ENCODE data around the gene UROC1.

Gene UROC1

DNA sequence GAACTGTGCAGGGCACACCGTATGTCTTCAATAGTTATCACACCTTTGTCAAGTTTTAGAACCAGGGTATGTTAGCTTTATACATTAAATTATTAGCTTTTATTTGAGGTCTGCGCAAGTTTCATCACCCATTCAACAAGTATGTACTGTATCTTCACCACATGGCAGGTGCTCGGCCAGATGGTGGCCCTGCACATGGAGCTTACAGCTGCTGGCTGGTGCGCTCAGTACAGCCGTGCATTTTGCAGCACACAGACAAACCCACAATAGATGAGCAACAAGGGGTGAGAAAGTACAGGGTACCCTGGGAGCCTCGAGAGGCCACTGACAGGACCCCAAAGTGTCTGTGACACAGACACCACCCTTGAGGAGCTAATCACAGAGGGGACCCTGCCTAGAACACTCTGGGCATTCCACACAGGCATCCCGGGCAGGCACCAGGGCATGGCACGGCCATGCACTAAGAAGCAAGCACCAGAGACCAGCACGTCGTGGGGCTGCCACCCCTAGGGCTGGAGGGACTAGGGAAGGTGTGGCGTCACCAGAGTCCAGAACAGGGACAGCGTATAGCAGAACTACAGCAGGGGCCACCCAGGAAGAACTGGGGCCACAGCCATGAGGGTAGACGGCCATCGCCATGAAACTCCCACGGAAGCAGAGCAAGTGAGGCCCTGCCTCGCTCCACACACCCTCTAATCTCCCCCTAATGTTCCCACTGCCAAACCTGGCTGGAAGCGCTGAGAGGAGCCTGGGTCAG lies 69.3 kb downstream of the UROC1 start:
- ChIA-PET CTCF (no interaction called here), POLR2A (no interaction called here)
- TF ChIP-seq, protein P1, sequence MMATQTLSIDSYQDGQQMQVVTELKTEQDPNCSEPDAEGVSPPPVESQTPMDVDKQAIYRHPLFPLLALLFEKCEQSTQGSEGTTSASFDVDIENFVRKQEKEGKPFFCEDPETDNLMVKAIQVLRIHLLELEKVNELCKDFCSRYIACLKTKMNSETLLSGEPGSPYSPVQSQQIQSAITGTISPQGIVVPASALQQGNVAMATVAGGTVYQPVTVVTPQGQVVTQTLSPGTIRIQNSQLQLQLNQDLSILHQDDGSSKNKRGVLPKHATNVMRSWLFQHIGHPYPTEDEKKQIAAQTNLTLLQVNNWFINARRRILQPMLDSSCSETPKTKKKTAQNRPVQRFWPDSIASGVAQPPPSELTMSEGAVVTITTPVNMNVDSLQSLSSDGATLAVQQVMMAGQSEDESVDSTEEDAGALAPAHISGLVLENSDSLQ (IDR thresholded peaks at IDR 0.05): no peak
- TF ChIP-seq L3MBTL2 (conservative IDR thresholded peaks at IDR 0.05) (no peak), ARNT (IDR thresholded peaks at IDR 0.05) (no peak), NFRKB (IDR thresholded peaks at IDR 0.05) (no peak), SUZ12 (IDR thresholded peaks at IDR 0.05) (no peak), ELF4 (IDR thresholded peaks at IDR 0.05) (no peak), CTBP1 (IDR thresholded peaks at IDR 0.05; ENCODE audit: borderline replicate concordance) (no peak), BHLHE40 (IDR thresholded peaks at IDR 0.05; ENCODE audit: borderline replicate concordance) (no peak), SP1 (IDR thresholded peaks at IDR 0.05) (no peak), LEF1 (IDR thresholded peaks at IDR 0.05; ENCODE audit: borderline replicate concordance) (no peak), FOXA1 (IDR thresholded peaks at IDR 0.05) (no peak), FOXK2 (IDR thresholded peaks at IDR 0.05) (no peak), FOXM1 (IDR thresholded peaks at IDR 0.05; ENCODE audit: borderline replicate concordance) (no peak)
- no peak for DNase-seq (ENCODE audit: extremely low spot score)

DNA sequence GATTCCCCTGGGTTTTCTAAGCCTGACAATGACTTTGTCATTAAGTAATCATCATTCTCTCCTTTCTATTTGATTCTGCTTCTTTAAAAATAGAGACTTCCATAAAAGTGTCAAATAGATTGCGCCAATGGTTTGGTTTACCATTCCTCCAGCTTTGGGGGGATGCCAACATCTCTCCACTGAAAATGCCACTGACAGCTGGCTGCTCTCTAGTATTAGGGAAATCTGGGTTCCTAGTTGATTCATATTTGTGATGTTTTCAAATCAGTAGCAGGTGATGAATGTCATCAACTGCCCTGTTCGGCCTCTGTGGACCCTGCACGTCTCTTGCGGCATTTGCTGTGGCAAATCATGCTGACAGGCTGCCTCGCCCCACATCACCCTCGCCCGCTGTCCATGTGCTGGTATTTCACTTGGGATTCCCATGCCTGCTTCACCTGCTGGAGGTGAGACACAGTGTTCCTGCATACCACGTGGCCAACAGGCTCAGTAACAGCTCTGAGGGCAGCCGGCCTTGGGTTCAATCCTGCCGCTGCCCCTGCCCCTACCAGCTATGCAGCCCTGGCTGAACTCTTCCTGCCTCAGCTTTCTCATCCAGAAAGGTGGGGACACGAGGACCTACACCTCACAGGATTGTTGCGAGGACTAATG lies 70.0 kb downstream of the UROC1 start:
- no peak for DNase-seq (ENCODE audit: extremely low spot score)
- ChIA-PET CTCF (no interaction called here), POLR2A (interaction anchor here (0.6 kb wide), 1 partner anchor 1231 kb away, joined by 3 read pairs; no protein-coding TSS in a partner anchor)
- TF ChIP-seq ELF4 (IDR thresholded peaks at IDR 0.05) (no peak), ARNT (IDR thresholded peaks at IDR 0.05) (no peak), HDGF (IDR thresholded peaks at IDR 0.05; ENCODE audit: borderline replicate concordance) (no peak), ZNF384 (IDR thresholded peaks at IDR 0.05) (no peak), FOXA1 (IDR thresholded peaks at IDR 0.05) (no peak), TARDBP (IDR thresholded peaks at IDR 0.05) (no peak), FOXM1 (IDR thresholded peaks at IDR 0.05; ENCODE audit: borderline replicate concordance) (no peak), SUZ12 (IDR thresholded peaks at IDR 0.05) (no peak), LEF1 (IDR thresholded peaks at IDR 0.05; ENCODE audit: borderline replicate concordance) (no peak), BHLHE40 (IDR thresholded peaks at IDR 0.05; ENCODE audit: borderline replicate concordance) (no peak), L3MBTL2 (conservative IDR thresholded peaks at IDR 0.05) (no peak), CTBP1 (IDR thresholded peaks at IDR 0.05; ENCODE audit: borderline replicate concordance) (no peak), FOXK2 (IDR thresholded peaks at IDR 0.05) (no peak), NFRKB (IDR thresholded peaks at IDR 0.05) (no peak), SP1 (IDR thresholded peaks at IDR 0.05) (no peak)
- TF ChIP-seq, protein P1 (IDR thresholded peaks at IDR 0.05): no peak

DNA sequence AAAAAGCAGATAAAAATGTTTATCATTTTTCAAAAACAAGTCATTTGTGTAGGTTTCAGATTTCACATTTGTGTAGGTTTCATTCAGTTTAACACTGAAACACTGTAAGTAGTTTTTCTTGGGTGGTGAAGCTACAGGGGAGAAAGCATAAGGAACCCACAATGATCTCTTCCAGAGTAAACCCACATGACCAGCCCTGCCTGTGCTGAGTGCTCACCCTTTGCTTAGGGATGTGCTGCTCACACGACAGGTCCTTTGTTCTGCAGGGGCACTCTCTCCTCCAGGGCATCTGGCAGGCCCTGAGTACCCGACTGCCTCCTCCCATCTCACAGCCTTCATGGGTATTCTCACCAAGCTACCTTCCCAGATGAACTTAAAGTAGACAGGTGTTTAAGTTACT lies 70.8 kb downstream of the UROC1 start:
- ChIA-PET POLR2A (interaction anchor here (0.6 kb wide), 1 partner anchor 1232 kb away, joined by 3 read pairs; no protein-coding TSS in a partner anchor), CTCF (no interaction called here)
- TF ChIP-seq NFRKB (IDR thresholded peaks at IDR 0.05): no peak
- DNase-seq (ENCODE audit: extremely low spot score): no peak

DNA sequence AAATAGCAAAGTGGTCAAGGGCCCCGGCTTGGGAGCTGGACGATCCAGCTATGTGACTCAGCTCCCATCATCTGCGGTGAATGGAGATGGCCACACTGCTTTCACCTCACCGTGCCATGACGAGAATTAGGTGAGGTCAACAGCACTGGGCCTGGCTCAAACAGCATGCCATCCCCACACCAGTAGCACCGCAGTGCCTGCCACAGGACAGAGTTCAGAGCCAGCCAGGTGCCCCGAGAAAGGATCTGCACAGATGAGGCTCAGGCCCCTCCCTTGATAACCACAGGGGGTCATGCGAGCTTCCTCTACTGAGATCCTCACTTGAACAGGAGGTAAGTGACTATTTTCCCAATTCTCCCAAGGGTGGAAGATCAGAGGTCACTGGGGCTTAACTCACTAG lies 71.3 kb downstream of the UROC1 start:
- ChIA-PET CTCF (no interaction called here), POLR2A (no interaction called here)
- no peak for DNase-seq (ENCODE audit: extremely low spot score)
- TF ChIP-seq ELF4 (IDR thresholded peaks at IDR 0.05) (no peak), SP1 (IDR thresholded peaks at IDR 0.05) (no peak), HDGF (IDR thresholded peaks at IDR 0.05; ENCODE audit: borderline replicate concordance) (no peak), ARNT (IDR thresholded peaks at IDR 0.05) (no peak), ZNF384 (IDR thresholded peaks at IDR 0.05) (no peak), LEF1 (IDR thresholded peaks at IDR 0.05; ENCODE audit: borderline replicate concordance) (no peak), FOXK2 (IDR thresholded peaks at IDR 0.05) (no peak), FOXM1 (IDR thresholded peaks at IDR 0.05; ENCODE audit: borderline replicate concordance) (no peak), NFRKB (IDR thresholded peaks at IDR 0.05) (no peak), L3MBTL2 (conservative IDR thresholded peaks at IDR 0.05) (no peak), BHLHE40 (IDR thresholded peaks at IDR 0.05; ENCODE audit: borderline replicate concordance) (no peak), CTBP1 (IDR thresholded peaks at IDR 0.05; ENCODE audit: borderline replicate concordance) (no peak)
- TF ChIP-seq, protein P1 (IDR thresholded peaks at IDR 0.05): no peak

DNA sequence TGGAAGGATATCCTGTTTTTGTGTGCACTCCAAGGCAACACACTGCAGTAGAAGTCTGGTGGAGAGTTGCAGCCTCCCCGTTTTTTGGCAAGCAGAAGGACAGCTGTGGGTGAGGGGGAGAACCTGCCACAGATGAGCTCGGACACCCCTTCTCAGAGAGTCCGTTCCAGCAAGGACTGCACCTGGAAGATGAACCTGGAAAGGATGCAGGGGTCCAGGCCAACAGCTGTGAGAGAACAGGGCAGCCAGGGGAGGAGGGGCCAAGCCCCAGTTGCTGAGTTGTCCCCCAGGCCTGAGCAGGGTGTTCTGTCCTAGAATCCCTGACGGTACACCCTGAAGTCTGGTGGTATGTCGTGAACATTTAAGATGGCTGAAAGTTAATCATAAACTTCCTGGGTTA lies 72.1 kb downstream of the UROC1 start:
- POLR2A ChIA-PET: no interaction called here
- TF ChIP-seq TARDBP (IDR thresholded peaks at IDR 0.05): no peak
- no peak for TF ChIP-seq HDGF (IDR thresholded peaks at IDR 0.05; ENCODE audit: borderline replicate concordance)
- TF ChIP-seq, protein P1 (IDR thresholded peaks at IDR 0.05): no peak
- no peak for TF ChIP-seq FOXA1 (IDR thresholded peaks at IDR 0.05)
- no peak for TF ChIP-seq NFRKB (IDR thresholded peaks at IDR 0.05)
- TF ChIP-seq SP1 (IDR thresholded peaks at IDR 0.05): no peak
- TF ChIP-seq CTBP1 (IDR thresholded peaks at IDR 0.05; ENCODE audit: borderline replicate concordance): no peak
- no peak for DNase-seq (ENCODE audit: extremely low spot score)
- CTCF ChIA-PET: no interaction called here
